ENCODE results near the gene PLPP2.

PLPP2 gene

DNA sequence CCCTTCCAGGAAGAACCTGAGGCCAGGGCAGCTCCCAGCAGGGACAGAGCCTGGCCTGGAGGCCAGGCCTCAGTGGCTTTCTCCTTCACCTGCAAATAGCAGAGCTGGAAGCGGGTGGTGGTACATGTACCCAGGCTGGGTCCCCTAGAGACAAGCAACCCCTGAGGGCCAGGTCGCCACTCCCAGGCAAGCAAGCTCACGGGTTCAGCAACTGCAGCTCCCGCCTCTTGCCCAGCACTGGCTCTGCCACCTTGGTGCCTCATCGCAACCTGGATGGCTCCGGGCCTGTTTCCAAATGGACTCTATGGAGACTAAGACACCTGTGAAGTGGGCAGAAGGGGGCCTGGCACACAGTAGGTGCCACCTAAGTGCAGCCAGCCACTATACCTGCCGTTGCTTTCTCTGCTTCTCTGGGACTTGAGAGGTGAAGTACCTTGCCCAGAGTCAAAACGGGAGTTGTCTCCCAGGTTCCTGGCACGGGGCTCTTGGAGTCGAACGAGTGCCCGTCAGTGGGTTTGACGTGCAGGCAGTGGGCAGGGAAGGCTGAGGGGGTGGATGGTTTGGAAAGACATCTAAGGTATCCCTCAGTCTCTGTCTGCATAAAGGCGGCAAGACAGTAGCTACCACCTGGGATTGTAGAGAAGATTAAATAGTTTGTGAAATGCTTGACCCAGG lies 2.4 kb upstream of the PLPP2 start:
- DNase-seq (ENCODE audit: low read depth): no peak

GRCh38 chr19:292951-293350 lies 1.7 kb upstream of the PLPP2 start:
- DNase-seq (ENCODE audit: low read depth): no peak

GRCh38 chr19:292281-292884 lies 1.2 kb upstream of the PLPP2 start:
- DNase-seq (ENCODE audit: low read depth): no peak

DNA sequence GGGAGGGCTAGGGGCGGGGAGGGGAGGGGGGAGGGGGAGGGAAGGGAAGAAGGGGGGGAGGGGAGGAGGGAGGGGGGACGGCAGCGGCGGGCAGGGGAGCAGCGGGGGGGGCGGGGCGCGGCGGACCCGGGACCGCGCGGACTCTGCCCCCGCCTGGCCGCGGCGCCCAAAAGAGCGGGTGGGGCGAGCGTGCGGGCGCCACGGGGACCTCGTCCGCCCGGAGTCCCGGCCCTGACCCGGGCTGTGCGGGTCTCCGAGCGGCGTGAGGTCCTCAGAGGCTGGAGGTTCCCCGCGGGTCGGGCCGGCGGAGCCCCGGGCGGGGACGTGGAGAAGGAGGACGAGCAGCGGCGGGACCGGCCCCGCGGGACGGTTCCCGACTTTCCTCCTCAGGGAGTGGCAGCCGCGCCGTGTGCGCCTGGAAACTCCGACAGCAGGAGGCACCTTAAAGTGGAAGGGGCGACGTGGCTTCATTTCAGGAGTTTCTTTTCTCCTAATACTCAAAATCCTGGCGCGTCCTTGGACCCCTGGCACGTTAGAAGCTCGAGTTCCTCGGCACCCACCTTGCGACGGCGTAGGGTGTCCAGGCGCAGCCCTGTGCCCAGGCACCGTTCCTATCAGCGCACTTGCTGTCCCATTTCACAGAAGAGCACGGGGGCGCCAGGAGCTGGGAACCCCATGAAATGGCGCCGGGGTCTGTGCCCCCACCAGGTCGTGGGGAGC lies 518 bp upstream of the PLPP2 start:
- DNase-seq (ENCODE audit: low read depth): no peak

- no peak for DNase-seq (ENCODE audit: low read depth)
Measured at GRCh38 chr19:290372-291005, 714 bp downstream of the PLPP2 start.

GRCh38 chr19:289651-290371 lies 1.4 kb downstream of the PLPP2 start:
- DNase-seq (ENCODE audit: low read depth): no peak

- no peak for DNase-seq (ENCODE audit: low read depth)
Measured at GRCh38 chr19:288911-289310, 2.3 kb downstream of the PLPP2 start.

DNA sequence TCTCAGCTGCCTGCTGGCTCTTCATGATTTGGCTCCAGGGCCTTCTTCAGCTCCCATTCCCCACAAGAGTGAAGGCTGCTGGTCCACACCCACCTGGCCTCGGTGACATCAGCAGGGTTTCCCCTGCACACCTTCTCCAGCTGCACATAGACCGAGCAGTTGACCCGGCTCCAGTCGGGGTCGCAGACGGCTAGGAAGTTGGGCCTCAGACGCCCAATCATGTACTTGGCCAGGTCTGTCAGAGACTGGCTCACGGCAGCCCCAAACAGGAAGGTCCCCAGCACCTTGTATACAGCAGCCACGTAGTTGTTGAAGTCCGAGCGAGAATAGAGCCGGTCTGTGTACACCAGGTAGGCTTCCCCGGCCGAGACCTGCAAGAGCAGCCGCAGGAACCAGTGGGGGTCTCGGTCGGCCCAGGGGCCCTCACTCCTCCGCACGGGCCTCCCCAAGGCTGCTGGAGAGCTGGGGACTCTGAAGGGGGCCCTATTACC lies 3.8 kb downstream of the PLPP2 start:
- DNase-seq (ENCODE audit: low read depth): no peak

- no peak for DNase-seq (ENCODE audit: low read depth)
Measured at GRCh38 chr19:283395-283794, 7.8 kb downstream of the PLPP2 start.

GRCh38 chr19:282501-282900 lies 8.7 kb downstream of the PLPP2 start:
- no peak for DNase-seq (ENCODE audit: low read depth)

- DNase-seq (ENCODE audit: low read depth): no peak
Measured at GRCh38 chr19:281992-282391, 9.2 kb downstream of the PLPP2 start.

- DNase-seq (ENCODE audit: low read depth): no peak
Measured at GRCh38 chr19:281156-281853, 9.9 kb downstream of the PLPP2 start.

- DNase-seq (ENCODE audit: low read depth): no peak
Measured at GRCh38 chr19:280541-281009, 10.6 kb downstream of the PLPP2 start.

GRCh38 chr19:279656-280055 lies 11.5 kb downstream of the PLPP2 start:
- no peak for DNase-seq (ENCODE audit: low read depth)

DNA sequence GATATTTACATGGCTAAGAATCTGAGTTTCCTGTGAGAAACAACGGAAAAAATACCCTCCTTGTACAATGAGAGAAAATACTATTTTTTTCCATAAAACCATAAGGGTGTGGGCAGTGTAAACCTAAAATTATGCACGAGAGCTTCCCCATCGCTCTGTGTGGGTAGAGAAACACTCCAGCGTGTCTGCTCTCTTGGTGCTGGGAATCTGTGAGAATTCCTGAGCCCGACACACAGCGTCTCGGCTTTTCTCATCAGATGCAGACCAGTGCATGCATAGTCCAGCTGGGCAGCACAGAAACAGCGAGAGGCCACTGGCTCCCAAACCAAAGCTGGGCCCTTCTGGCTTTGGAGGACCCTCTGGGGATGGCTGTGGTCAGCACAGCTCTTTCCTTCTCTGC lies 12.0 kb downstream of the PLPP2 start:
- DNase-seq (ENCODE audit: low read depth): no peak

DNA sequence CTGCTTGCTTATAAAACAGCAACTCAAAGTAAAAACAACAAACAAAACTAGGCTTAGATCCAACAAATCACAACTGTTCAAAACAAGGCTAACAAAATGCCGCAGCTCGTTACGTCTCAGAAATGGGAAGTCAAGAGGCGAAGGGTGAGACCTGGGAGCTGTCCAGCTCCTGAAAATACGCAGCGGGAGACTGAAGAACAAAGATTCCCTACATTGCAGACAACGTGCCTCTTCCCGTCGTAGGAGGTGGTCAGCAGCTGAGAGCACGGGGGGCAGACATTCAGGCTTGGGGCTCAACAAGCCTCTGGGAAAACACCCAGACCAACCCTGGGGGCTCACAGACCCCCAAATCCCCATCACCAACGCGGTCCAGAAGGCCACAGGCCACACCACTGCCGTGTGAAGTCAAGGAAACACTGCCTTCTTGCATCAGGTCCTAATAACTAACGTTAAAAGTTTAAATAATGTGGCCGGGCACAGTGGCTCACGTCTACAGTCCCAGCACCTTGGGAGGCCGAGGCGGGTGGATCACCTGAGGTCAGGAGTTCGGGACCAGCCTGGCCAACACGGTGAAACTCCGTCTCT lies 13.5 kb downstream of the PLPP2 start:
- DNase-seq (ENCODE audit: low read depth): no peak

DNA sequence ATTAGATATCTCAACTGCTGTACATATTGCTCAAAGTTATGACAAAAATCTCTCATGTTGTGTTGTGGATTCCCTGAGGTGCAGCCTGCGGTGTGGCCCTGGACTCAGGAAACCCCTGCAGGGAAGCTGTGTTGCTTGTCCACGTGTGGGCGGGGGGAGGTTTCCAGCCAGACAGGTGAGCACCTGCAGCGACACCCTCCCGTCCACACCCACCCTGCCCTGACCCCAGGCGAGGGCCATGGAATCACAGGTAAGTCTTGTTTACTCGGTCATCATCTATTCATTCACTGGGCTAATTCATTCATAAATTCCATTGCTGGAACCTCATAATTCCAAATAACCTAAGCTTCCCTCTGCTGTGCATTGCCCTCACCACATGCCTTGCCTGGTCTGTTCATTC lies 14.1 kb downstream of the PLPP2 start:
- no peak for DNase-seq (ENCODE audit: low read depth)

GRCh38 chr19:275958-276646 lies 15.1 kb downstream of the PLPP2 start:
- no peak for DNase-seq (ENCODE audit: low read depth)

DNA sequence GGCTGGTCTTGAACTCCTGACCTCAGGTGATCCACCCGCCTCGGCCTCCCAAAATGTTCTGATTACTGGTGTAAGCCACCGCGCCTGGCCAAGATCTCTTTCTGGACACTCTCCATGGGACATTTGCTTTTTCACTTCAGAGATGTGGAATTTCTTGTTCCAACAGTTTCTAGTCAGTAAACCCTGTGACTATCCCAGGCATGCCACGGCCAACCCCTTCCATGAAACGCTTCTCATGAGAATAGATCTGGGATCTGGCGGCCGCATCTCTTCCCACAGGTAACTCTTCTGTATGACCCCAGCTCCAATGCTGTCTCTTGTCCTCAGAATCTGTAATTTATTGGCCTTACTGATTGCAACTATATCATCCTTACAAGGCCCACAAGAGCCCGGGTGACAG lies 16.2 kb downstream of the PLPP2 start:
- no peak for DNase-seq (ENCODE audit: low read depth)

- no peak for DNase-seq (ENCODE audit: low read depth)
Measured at GRCh38 chr19:273393-273792, 17.8 kb downstream of the PLPP2 start.
